Ishikawa (cell line): Measurements from ENCODE around the gene ZBED4.

Experiments
- CEBPB ChIP-seq: IDR thresholded peaks from 2 replicates; pipeline ENCODE4 v1.6.1; 2012
- EP300 ChIP-seq: IDR thresholded peaks from 2 replicates; pipeline ENCODE4 v1.6.1; 2012; ENCODE audit warnings: borderline replicate concordance
- RAD21 ChIP-seq: IDR thresholded peaks from 2 replicates; pipeline ENCODE4 v1.6.1; 2012; ENCODE audit warnings: low read depth

GRCh38 chr22:49878206-49878605, 24.6 kb downstream of the ZBED4 start:
- TF ChIP-seq CEBPB (no peak), RAD21 (no peak), EP300 (no peak)
